Measurements from ENCODE around the gene F11R.

GRCh38 chr1:161000736-161001480 lies 20.0 kb downstream of the F11R start:
- TF ChIP-seq, protein P1, sequence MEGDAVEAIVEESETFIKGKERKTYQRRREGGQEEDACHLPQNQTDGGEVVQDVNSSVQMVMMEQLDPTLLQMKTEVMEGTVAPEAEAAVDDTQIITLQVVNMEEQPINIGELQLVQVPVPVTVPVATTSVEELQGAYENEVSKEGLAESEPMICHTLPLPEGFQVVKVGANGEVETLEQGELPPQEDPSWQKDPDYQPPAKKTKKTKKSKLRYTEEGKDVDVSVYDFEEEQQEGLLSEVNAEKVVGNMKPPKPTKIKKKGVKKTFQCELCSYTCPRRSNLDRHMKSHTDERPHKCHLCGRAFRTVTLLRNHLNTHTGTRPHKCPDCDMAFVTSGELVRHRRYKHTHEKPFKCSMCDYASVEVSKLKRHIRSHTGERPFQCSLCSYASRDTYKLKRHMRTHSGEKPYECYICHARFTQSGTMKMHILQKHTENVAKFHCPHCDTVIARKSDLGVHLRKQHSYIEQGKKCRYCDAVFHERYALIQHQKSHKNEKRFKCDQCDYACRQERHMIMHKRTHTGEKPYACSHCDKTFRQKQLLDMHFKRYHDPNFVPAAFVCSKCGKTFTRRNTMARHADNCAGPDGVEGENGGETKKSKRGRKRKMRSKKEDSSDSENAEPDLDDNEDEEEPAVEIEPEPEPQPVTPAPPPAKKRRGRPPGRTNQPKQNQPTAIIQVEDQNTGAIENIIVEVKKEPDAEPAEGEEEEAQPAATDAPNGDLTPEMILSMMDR (IDR thresholded peaks at IDR 0.05 in 2 of 3, conservative IDR thresholded peaks at IDR 0.05 in 1 of 3; ENCODE audit: control insufficient read depth in 2 of 3, extremely low read depth in 1 of 3, insufficient read depth in 1 of 3, low read depth in 3 of 3, low read length in 3 of 3) = no peak
- no peak for TF ChIP-seq BCL3 (IDR thresholded peaks at IDR 0.05; ENCODE audit: borderline replicate concordance, insufficient read depth, low read depth, low read length, poor library complexity, severe bottlenecking)
- no peak for TF ChIP-seq SRF (IDR thresholded peaks at IDR 0.05; ENCODE audit: low read depth in 2 of 2, low read length in 2 of 2)

Measured in GM12878 (cell line).